Dermis blood vessel endothelial cell (primary cell): ENCODE measurements around the gene AP2A2. TPM values are rescaled to one million over a fixed set of nuclear protein-coding genes. Genes with fewer than 3 reads are reported as not detected.

Source experiments
- DNase-seq: peaks from one replicate; pipeline ENCODE4 v3.0.0; 2010
- total RNA-seq: library from RNA; depleted of rRNA; stranded (reverse); fragments of >200 nt; gene quantifications from 2 replicates; pipeline ENCODE4 v1.2.3, GENCODE V29; 2014

The AP2A2 gene
- total RNA-seq, 1 donor from 2014 or later = 51.1 TPM

- no peak for DNase-seq
Observed at GRCh38 chr11:976431-977160, 50.9 kb downstream of the AP2A2 start.

GRCh38 chr11:977830-978720 lies 52.4 kb downstream of the AP2A2 start:
- no peak for DNase-seq

GRCh38 chr11:978781-979180 lies 53.1 kb downstream of the AP2A2 start:
- no peak for DNase-seq

- DNase-seq = no peak
Observed at GRCh38 chr11:980438-981357, 55.0 kb downstream of the AP2A2 start.

- no peak for DNase-seq
Observed at GRCh38 chr11:981764-982163, 56.1 kb downstream of the AP2A2 start.

GRCh38 chr11:984546-984945 lies 58.9 kb downstream of the AP2A2 start:
- DNase-seq = no peak

- no peak for DNase-seq
Observed at GRCh38 chr11:985406-985805, 59.7 kb downstream of the AP2A2 start.

- DNase-seq = no peak
Observed at GRCh38 chr11:985848-986247, 60.2 kb downstream of the AP2A2 start.

- no peak for DNase-seq
Observed at GRCh38 chr11:986270-986951, 60.7 kb downstream of the AP2A2 start.

GRCh38 chr11:986952-987305 lies 61.3 kb downstream of the AP2A2 start:
- no peak for DNase-seq

- DNase-seq = no peak
Observed at GRCh38 chr11:987671-988070, 62.0 kb downstream of the AP2A2 start.

- DNase-seq = no peak
Observed at GRCh38 chr11:990101-990500, 64.4 kb downstream of the AP2A2 start.

GRCh38 chr11:991034-991433 lies 65.4 kb downstream of the AP2A2 start:
- no peak for DNase-seq

- no peak for DNase-seq
Observed at GRCh38 chr11:991711-992307, 66.1 kb downstream of the AP2A2 start.

- DNase-seq = no peak
Observed at GRCh38 chr11:992577-992976, 66.9 kb downstream of the AP2A2 start.

- no peak for DNase-seq
Observed at GRCh38 chr11:993632-994167, 68.0 kb downstream of the AP2A2 start.

GRCh38 chr11:995044-995751 lies 69.5 kb downstream of the AP2A2 start:
- no peak for DNase-seq

GRCh38 chr11:995752-996420 lies 70.2 kb downstream of the AP2A2 start:
- DNase-seq = no peak

GRCh38 chr11:996681-997080 lies 71.0 kb downstream of the AP2A2 start:
- no peak for DNase-seq

GRCh38 chr11:997907-998306 lies 72.2 kb downstream of the AP2A2 start:
- DNase-seq = no peak
